ENCODE measurements around the gene USP31.

USP31 gene

DNA sequence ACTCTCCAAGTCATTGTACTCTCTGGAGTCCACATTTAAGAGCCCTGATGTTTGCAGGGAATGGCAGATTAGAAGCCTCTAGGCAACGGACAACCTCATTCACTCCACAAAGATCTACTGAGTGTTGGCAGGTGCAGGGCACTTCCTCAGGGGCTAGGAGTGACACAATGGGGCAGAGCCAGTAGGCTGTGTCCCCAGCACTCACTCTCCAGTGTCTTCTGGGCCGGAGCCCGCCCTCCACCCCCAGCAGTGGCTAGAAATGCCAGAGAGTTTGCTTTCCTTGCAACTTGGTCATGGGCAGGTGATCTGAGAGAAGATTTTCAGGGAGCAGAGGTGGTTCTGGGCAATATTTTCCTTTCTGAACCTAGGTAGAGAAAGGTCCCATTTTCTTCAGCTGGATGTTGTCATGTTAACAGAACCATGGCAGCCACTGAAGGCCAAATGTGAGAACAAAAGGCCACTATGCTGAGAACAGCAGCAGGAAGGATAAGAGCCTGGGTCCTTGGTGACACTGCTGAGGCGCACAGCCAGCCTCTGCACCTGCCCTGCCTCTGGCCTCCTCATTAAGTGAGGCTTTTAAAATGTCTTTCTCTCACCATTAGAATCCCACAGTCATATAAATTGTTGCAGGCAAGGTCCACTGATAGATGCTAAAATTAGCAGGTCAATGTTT lies 96.2 kb downstream of the USP31 start:
- Histone ChIP-seq H3K27me3 (replicated peaks) (no peaks in the 10 kb centered on the region), H3K36me3 (replicated peaks) (no peaks in the 10 kb centered on the region), H3K27ac (no peak overlapping the region), H3K4me3 (ENCODE audit: low read depth, low read length) (no peak overlapping the region)
- in situ Hi-C loops (cut with HindIII; ENCODE audit: low pct_ligation_motif_present, low sequenced_read_pairs): no loop called here
- TF ChIP-seq, protein P1, sequence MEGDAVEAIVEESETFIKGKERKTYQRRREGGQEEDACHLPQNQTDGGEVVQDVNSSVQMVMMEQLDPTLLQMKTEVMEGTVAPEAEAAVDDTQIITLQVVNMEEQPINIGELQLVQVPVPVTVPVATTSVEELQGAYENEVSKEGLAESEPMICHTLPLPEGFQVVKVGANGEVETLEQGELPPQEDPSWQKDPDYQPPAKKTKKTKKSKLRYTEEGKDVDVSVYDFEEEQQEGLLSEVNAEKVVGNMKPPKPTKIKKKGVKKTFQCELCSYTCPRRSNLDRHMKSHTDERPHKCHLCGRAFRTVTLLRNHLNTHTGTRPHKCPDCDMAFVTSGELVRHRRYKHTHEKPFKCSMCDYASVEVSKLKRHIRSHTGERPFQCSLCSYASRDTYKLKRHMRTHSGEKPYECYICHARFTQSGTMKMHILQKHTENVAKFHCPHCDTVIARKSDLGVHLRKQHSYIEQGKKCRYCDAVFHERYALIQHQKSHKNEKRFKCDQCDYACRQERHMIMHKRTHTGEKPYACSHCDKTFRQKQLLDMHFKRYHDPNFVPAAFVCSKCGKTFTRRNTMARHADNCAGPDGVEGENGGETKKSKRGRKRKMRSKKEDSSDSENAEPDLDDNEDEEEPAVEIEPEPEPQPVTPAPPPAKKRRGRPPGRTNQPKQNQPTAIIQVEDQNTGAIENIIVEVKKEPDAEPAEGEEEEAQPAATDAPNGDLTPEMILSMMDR (IDR thresholded peaks at IDR 0.05; ENCODE audit: low read depth, low read length, missing control alignments): no peak
- no peak for DNase-seq

DNA sequence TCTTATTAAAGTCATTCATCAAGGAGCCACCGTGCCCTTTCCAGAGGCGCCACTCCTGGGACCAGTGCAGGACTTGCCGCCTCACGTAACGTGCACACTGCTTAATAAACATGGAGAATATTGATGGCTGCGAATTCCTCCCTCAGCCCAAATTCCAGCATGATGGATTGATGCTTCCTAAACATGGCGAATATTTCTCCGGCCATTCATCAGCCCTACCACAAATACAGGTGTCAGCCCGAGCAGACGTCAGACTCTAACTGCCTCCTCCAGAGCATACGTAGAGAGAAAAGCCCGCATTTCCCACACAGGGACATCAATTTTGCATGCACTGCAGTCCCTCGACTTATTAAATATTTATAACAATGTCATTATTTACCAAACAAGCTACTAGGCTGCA lies 97.0 kb downstream of the USP31 start:
- no peaks in the 10 kb centered on the region for H3K27me3 ChIP-seq (replicated peaks)
- TF ChIP-seq, protein P1 (IDR thresholded peaks at IDR 0.05; ENCODE audit: low read depth, low read length, missing control alignments): no peak
- in situ Hi-C loops (cut with HindIII; ENCODE audit: low pct_ligation_motif_present, low sequenced_read_pairs): no loop called here
- H3K27ac ChIP-seq: no peak overlapping the region
- no peaks in the 10 kb centered on the region for H3K36me3 ChIP-seq (replicated peaks)
- no peak overlapping the region for H3K4me3 ChIP-seq (ENCODE audit: low read depth, low read length)
- no peak for DNase-seq

DNA sequence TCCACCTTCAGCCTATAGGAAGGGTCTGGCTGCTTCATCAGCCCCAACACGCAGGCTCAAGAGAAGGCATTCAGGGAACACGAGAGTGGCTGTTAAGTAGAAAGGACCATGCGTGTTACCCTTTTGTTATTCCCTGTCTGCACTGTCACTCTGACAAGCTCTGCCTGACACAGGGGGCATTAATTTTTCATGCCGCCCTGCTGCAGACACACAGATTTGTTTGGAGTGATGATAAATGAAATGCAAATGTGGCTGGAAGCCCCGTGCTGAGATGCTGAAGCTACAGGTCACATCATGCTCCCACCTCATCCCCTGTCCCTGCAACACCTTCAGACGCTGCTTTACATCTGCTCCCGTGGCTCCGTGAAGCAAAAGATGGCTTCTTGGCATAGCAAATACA lies 97.7 kb downstream of the USP31 start:
- in situ Hi-C loops (cut with HindIII; ENCODE audit: low pct_ligation_motif_present, low sequenced_read_pairs): no loop called here
- no peak overlapping the region for H3K27ac ChIP-seq
- no peak for DNase-seq
- no peaks in the 10 kb centered on the region for H3K27me3 ChIP-seq (replicated peaks)
- no peaks in the 10 kb centered on the region for H3K36me3 ChIP-seq (replicated peaks)
- no peak overlapping the region for H3K4me3 ChIP-seq (ENCODE audit: low read depth, low read length)
- TF ChIP-seq, protein P1 (IDR thresholded peaks at IDR 0.05; ENCODE audit: low read depth, low read length, missing control alignments): no peak

DNA sequence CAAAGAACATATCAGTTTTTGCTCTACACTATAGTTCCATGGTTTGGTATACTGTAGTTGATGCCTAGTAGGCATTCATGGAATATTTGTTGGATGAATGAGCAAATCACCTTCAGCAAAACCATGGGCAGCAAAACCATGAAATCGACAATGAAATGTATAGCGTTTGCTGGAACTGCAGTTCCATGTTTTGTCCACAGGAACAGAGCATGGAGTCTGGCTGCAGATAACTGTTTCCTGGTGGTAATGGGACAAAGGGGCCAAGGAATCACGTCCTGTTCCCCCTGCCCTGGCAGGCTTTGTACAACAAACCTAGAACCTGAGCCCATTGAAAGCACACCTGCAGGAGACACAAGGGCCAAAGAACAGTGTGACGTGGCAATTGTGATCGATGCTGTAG lies 101.1 kb downstream of the USP31 start:
- H3K27me3 ChIP-seq (replicated peaks): no peaks in the 10 kb centered on the region
- in situ Hi-C loops (cut with HindIII; ENCODE audit: low pct_ligation_motif_present, low sequenced_read_pairs): no loop called here
- H3K27ac ChIP-seq: no peak overlapping the region
- no peaks in the 10 kb centered on the region for H3K36me3 ChIP-seq (replicated peaks)
- H3K4me3 ChIP-seq (ENCODE audit: low read depth, low read length): no peak overlapping the region
- no peak for DNase-seq
- TF ChIP-seq, protein P1 (IDR thresholded peaks at IDR 0.05; ENCODE audit: low read depth, low read length, missing control alignments): no peak

DNA sequence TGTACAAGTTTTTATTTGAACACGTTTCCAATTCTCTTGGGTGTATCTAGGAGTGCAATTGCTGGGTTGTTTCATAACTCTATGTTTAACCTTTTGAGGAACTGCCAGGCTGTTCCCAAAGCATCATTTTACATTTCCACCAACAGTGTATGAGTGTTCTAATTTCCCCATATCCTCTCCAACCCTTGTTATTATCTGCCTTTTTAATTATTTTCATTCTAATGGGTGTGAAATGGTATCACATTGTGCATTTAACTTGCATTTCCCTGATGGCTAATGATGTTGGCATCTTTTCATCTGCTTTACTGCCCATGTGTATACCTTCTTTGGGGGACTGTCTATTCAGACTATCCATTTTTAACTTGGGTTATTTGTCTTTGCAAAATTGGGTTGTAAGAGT lies 104.2 kb downstream of the USP31 start:
- H3K27me3 ChIP-seq (replicated peaks): no peaks in the 10 kb centered on the region
- TF ChIP-seq, protein P1 (IDR thresholded peaks at IDR 0.05; ENCODE audit: low read depth, low read length, missing control alignments): no peak
- H3K36me3 ChIP-seq (replicated peaks): no peaks in the 10 kb centered on the region
- in situ Hi-C loops (cut with HindIII; ENCODE audit: low pct_ligation_motif_present, low sequenced_read_pairs): no loop called here
- H3K27ac ChIP-seq: no peak overlapping the region
- no peak overlapping the region for H3K4me3 ChIP-seq (ENCODE audit: low read depth, low read length)
- DNase-seq: no peak

DNA sequence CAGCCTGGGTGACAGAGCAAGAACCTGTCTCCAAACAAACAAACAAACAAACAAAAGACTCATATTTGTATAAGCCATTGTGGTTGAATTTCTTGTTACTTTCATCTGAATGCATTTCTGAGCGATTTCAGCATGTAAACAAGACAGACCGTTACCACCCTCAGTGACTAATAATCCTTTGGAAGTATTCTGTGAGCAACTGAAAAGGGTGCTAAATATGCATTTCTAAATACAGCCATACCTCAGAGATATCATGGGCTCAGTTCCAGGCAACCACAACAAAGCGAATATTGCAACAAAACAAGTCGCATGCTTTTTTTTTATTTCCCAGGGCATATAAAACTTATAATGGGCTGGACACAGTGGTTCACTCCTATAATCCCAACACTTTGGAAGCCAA lies 109.0 kb downstream of the USP31 start:
- in situ Hi-C loops (cut with HindIII; ENCODE audit: low pct_ligation_motif_present, low sequenced_read_pairs): no loop called here
- H3K27me3 ChIP-seq (replicated peaks): no peaks in the 10 kb centered on the region
- no peaks in the 10 kb centered on the region for H3K36me3 ChIP-seq (replicated peaks)
- DNase-seq: no peak
- TF ChIP-seq, protein P1 (IDR thresholded peaks at IDR 0.05; ENCODE audit: low read depth, low read length, missing control alignments): no peak
- H3K27ac ChIP-seq: no peak overlapping the region
- no peak overlapping the region for H3K4me3 ChIP-seq (ENCODE audit: low read depth, low read length)

Measured in brain microvascular endothelial cell (primary cell).